Ishikawa (cell line): Measurements from ENCODE around the gene PIGN.

Experiments
- CEBPB ChIP-seq: IDR thresholded peaks from 2 replicates; pipeline ENCODE4 v1.6.1; 2012
- CREB1 ChIP-seq: IDR thresholded peaks from 2 replicates; pipeline ENCODE4 v1.6.1; 2012; ENCODE audit warnings: low read depth
- EGR1 ChIP-seq: IDR thresholded peaks from 2 replicates; pipeline ENCODE4 v1.6.1; 2012
- EP300 ChIP-seq: IDR thresholded peaks from 2 replicates; pipeline ENCODE4 v1.6.1; 2012; ENCODE audit warnings: borderline replicate concordance
- FOXM1 ChIP-seq: IDR thresholded peaks from 2 replicates; pipeline ENCODE4 v1.6.1; 2012; ENCODE audit warnings: low read depth, borderline replicate concordance
- NFIC ChIP-seq: IDR thresholded peaks from 2 replicates; pipeline ENCODE4 v1.6.1; 2012
- RAD21 ChIP-seq: IDR thresholded peaks from 2 replicates; pipeline ENCODE4 v1.6.1; 2012; ENCODE audit warnings: low read depth
- TAF1 ChIP-seq: IDR thresholded peaks from 2 replicates; pipeline ENCODE4 v1.6.1; 2012; ENCODE audit warnings: low read depth, mild to moderate bottlenecking
- TCF12 ChIP-seq: IDR thresholded peaks from 2 replicates; pipeline ENCODE4 v1.6.1; 2012; ENCODE audit warnings: low read depth
- TEAD4 ChIP-seq: IDR thresholded peaks from 2 replicates; pipeline ENCODE4 v1.6.1; 2012
- YY1 ChIP-seq: IDR thresholded peaks from 2 replicates; pipeline ENCODE4 v1.6.1; 2012; ENCODE audit warnings: low read depth
- ZBTB7A ChIP-seq: IDR thresholded peaks from 2 replicates; pipeline ENCODE4 v1.6.1; 2012; ENCODE audit warnings: low read depth
- TF ChIP-seq, protein P1 (sequence below): IDR thresholded peaks from 2 replicates; pipeline ENCODE4 v1.6.1; 2012; ENCODE audit warnings: low read depth, mild to moderate bottlenecking
- TF ChIP-seq, protein P2 (sequence below): IDR thresholded peaks from 2 replicates; pipeline ENCODE4 v1.6.1; 2012
- TF ChIP-seq, protein P3 (sequence below): IDR thresholded peaks from 2 replicates; pipeline ENCODE4 v1.6.1; 2012

The PIGN gene

DNA sequence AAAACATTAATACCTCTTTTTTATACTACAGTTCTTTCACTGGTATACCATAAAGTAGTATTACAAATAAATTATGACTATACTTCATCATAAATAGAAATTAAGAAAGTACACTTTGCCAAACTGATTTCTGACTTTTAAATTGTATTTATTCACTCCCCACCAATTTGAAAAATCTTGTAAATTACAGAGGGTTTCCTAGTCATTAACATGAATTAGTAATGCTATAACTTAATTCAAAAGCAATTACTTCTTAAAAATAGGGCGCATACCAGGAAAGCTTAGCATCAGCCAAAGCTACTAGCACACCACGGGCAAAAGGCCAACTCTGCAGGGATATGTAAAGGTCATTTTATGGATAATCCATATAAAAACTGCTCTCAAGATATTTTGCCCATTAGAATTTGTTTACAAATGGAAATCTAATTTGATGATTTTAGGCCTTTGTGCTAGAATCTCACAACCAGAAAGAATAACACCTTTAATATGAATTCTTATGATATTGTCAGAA is 142.3 kb downstream of the PIGN start:
- TF ChIP-seq ZBTB7A (no peak), CREB1 (no peak), YY1 (no peak), RAD21 (no peak), FOXM1 (no peak), NFIC (no peak), EP300 (no peak), TCF12 (no peak)
- TF ChIP-seq, protein P1, sequence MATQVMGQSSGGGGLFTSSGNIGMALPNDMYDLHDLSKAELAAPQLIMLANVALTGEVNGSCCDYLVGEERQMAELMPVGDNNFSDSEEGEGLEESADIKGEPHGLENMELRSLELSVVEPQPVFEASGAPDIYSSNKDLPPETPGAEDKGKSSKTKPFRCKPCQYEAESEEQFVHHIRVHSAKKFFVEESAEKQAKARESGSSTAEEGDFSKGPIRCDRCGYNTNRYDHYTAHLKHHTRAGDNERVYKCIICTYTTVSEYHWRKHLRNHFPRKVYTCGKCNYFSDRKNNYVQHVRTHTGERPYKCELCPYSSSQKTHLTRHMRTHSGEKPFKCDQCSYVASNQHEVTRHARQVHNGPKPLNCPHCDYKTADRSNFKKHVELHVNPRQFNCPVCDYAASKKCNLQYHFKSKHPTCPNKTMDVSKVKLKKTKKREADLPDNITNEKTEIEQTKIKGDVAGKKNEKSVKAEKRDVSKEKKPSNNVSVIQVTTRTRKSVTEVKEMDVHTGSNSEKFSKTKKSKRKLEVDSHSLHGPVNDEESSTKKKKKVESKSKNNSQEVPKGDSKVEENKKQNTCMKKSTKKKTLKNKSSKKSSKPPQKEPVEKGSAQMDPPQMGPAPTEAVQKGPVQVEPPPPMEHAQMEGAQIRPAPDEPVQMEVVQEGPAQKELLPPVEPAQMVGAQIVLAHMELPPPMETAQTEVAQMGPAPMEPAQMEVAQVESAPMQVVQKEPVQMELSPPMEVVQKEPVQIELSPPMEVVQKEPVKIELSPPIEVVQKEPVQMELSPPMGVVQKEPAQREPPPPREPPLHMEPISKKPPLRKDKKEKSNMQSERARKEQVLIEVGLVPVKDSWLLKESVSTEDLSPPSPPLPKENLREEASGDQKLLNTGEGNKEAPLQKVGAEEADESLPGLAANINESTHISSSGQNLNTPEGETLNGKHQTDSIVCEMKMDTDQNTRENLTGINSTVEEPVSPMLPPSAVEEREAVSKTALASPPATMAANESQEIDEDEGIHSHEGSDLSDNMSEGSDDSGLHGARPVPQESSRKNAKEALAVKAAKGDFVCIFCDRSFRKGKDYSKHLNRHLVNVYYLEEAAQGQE: no peak
- TF ChIP-seq, protein P2, sequence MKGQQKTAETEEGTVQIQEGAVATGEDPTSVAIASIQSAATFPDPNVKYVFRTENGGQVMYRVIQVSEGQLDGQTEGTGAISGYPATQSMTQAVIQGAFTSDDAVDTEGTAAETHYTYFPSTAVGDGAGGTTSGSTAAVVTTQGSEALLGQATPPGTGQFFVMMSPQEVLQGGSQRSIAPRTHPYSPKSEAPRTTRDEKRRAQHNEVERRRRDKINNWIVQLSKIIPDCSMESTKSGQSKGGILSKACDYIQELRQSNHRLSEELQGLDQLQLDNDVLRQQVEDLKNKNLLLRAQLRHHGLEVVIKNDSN: no peak
- TF ChIP-seq, protein P3, sequence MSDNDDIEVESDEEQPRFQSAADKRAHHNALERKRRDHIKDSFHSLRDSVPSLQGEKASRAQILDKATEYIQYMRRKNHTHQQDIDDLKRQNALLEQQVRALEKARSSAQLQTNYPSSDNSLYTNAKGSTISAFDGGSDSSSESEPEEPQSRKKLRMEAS: no peak

DNA sequence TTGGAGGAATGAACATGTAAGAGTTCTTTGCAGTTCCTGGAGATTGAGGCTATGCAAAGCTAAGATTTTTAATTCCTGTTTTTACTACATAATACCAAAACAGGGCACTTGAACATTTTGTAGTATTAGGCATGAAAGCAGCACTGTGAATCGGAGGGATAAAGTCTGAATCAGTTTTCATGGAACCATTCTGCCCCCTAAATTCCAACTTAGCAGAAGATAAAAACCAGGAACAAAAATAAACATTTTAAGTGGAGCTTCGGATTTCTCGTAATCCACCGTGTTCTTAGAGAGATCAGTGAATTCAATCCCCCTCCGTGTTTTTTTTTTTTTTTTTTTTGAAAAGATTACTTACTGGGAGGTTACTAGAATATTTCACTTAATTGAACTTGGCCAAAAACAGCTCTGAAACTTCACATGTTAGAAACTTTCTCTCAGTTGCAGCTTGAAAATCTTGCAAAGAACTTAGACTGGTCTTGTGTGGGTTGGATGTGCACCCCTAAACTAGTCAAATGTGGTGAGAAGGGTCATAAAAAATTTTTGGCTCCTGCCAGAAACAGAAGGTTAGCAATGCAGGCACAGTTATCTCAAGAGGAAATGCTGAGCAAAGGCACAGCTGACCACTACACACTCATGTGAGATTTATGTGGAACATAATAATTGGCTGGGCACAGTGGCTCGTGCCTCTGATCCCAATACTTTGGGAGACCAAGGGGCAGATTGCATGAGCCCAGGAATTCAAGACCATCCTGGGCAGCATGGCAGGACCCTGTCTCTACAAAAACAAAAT is 148.7 kb downstream of the PIGN start:
- TF ChIP-seq TEAD4 (no peak), FOXM1 (no peak), EGR1 (no peak), EP300 (no peak), NFIC (no peak), TCF12 (no peak), CREB1 (no peak), CEBPB (no peak), YY1 (no peak), TAF1 (no peak), ZBTB7A (no peak), RAD21 (no peak)
- TF ChIP-seq, protein P1: no peak
- TF ChIP-seq, protein P3: no peak
- TF ChIP-seq, protein P2: no peak

DNA sequence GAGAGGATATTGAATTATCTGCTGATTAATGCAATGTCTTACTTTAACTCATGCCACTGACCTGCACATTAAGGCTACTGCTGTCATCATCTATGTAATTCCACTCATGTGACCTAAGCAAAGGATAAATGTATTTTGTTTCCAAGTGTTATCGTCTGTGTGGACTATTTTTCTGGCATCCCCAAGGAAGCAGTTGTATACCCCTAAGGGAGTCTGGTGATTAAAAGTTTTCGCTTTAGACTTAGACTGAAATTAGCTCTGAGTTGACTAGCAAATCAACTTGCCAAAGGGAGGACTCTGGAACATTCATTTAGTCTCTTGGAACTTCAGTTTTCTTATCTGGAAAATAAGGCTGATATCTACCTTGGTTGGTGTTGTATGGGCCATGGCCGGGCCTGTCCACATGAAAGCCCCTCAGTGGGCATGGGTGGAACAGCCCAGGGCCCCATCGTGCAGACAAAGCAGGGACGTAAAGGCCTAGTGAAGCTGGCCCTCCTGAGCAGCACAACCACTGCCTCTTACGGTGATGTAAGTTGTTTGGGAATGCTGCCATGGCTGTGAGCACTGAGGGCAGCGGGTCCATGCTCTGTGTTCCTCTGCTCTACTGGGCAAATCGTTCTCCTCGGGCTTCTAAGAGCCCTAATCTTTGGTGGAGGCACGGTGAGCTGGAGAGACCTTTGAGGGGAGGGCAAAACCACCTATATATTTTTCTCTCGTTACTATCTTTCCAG is 149.7 kb downstream of the PIGN start:
- no peak for TF ChIP-seq CREB1
- TF ChIP-seq CEBPB: no peak
- TF ChIP-seq TAF1: no peak
- TF ChIP-seq, protein P3: no peak
- TF ChIP-seq TEAD4: no peak
- TF ChIP-seq EGR1: no peak
- TF ChIP-seq, protein P1: no peak
- no peak for TF ChIP-seq YY1
- TF ChIP-seq ZBTB7A: no peak
- no peak for TF ChIP-seq TCF12
- no peak for TF ChIP-seq EP300
